Measurements from ENCODE around the gene ASCC3. TPM values are rescaled to one million over a fixed set of nuclear protein-coding genes. Genes with fewer than 3 reads are reported as not detected.

The ASCC3 gene
- 66.5 and 70.1 TPM in 2 replicates for total RNA-seq

GRCh38 chr6:100880853-100881706 is at the start of gene ASCC3:
TSS of gene ASCC3 (minus strand) at chr6:100881329. CDS start at chr6:100867997, 13,332 bp downstream.

GRCh38 chr6:100464903-100465700 is 416.0 kb downstream of the ASCC3 start, which contains the start of gene SIM1:
TSS of gene SIM1 (minus strand) at chr6:100464921. CDS start at chr6:100463468, 1,453 bp downstream.

